ENCODE data around the gene SGIP1. TPM values are rescaled to one million over a fixed set of nuclear protein-coding genes. Genes with fewer than 3 reads are reported as not detected.
A peak's percentile ranks its signal among the peaks of the same experiment; 100 is the strongest.

Gene SGIP1
- total RNA-seq, 1 experiment from 2014 or later, result 1.6 TPM

- ChIA-PET CTCF (no interaction called here), POLR2A (ENCODE audit: low non-redundant PET) (no interaction called here)
- Histone ChIP-seq H3K4me3 (ENCODE audit: low read depth, low read length, poor library complexity, severe bottlenecking) (no peak overlapping the region), H3K9me3 (ENCODE audit: low read depth, low read length, poor library complexity, severe bottlenecking) (no peaks in the 10 kb centered on the region), H3K27ac (ENCODE audit: low read depth, low read length, poor library complexity, severe bottlenecking) (no peak overlapping the region), H3K36me3 (ENCODE audit: insufficient read depth, low read length, poor library complexity, severe bottlenecking) (no peaks in the 10 kb centered on the region), H3K4me1 (ENCODE audit: insufficient read depth, low read length, poor library complexity, severe bottlenecking) (peaks cover 17% of the 10 kb centered on the region), H3K27me3 (replicated peaks; ENCODE audit: insufficient read depth, low read depth, low read length, poor library complexity) (no peaks in the 10 kb centered on the region)
- TF ChIP-seq CTCF (conservative IDR thresholded peaks at IDR 0.05; ENCODE audit: low read depth, low read length) (no peak), EZH2 (IDR thresholded peaks at IDR 0.05; ENCODE audit: borderline replicate concordance, low read depth, low read length, poor library complexity, severe bottlenecking) (no peak)
- DNase-seq (ENCODE audit: low spot score), result no peak
- BruUV-seq (replicated peaks), result no TSS peak
- intact Hi-C loops (cut with micrococcal nuclease; ENCODE audit: unreplicated experiment), result no loop called here
Observed at GRCh38 chr1:66537718-66538117, 3.8 kb downstream of the SGIP1 start.

GRCh38 chr1:66539491-66539890 is 5.5 kb downstream of the SGIP1 start:
- POLR2A ChIA-PET (ENCODE audit: low non-redundant PET), result no interaction called here
- TF ChIP-seq CTCF (conservative IDR thresholded peaks at IDR 0.05; ENCODE audit: low read depth, low read length), result no peak
- TF ChIP-seq EZH2 (IDR thresholded peaks at IDR 0.05; ENCODE audit: borderline replicate concordance, low read depth, low read length, poor library complexity, severe bottlenecking), result no peak
- no TSS peak for BruUV-seq (replicated peaks)
- H3K27me3 ChIP-seq (replicated peaks; ENCODE audit: insufficient read depth, low read depth, low read length, poor library complexity), result no peaks in the 10 kb centered on the region
- CTCF ChIA-PET, result no interaction called here
- no peak for DNase-seq (ENCODE audit: low spot score)
- H3K4me3 ChIP-seq (ENCODE audit: low read depth, low read length, poor library complexity, severe bottlenecking), result no peak overlapping the region
- H3K9me3 ChIP-seq (ENCODE audit: low read depth, low read length, poor library complexity, severe bottlenecking), result no peaks in the 10 kb centered on the region
- H3K4me1 ChIP-seq (ENCODE audit: insufficient read depth, low read length, poor library complexity, severe bottlenecking), result peaks cover 22% of the 10 kb centered on the region
- intact Hi-C loops (cut with micrococcal nuclease; ENCODE audit: unreplicated experiment), result no loop called here
- H3K27ac ChIP-seq (ENCODE audit: low read depth, low read length, poor library complexity, severe bottlenecking), result no peak overlapping the region
- H3K36me3 ChIP-seq (ENCODE audit: insufficient read depth, low read length, poor library complexity, severe bottlenecking), result no peaks in the 10 kb centered on the region

- H3K4me1 ChIP-seq (ENCODE audit: insufficient read depth, low read length, poor library complexity, severe bottlenecking), result peaks cover 24% of the 10 kb centered on the region
- H3K36me3 ChIP-seq (ENCODE audit: insufficient read depth, low read length, poor library complexity, severe bottlenecking), result no peaks in the 10 kb centered on the region
- no peak for TF ChIP-seq CTCF (conservative IDR thresholded peaks at IDR 0.05; ENCODE audit: low read depth, low read length)
- TF ChIP-seq EZH2 (IDR thresholded peaks at IDR 0.05; ENCODE audit: borderline replicate concordance, low read depth, low read length, poor library complexity, severe bottlenecking), result no peak
- no TSS peak for BruUV-seq (replicated peaks)
- POLR2A ChIA-PET (ENCODE audit: low non-redundant PET), result no interaction called here
- intact Hi-C loops (cut with micrococcal nuclease; ENCODE audit: unreplicated experiment), result no loop called here
- H3K4me3 ChIP-seq (ENCODE audit: low read depth, low read length, poor library complexity, severe bottlenecking), result no peak overlapping the region
- DNase-seq (ENCODE audit: low spot score), result peak; percentile 34
- CTCF ChIA-PET, result no interaction called here
- no peaks in the 10 kb centered on the region for H3K9me3 ChIP-seq (ENCODE audit: low read depth, low read length, poor library complexity, severe bottlenecking)
- no peak overlapping the region for H3K27ac ChIP-seq (ENCODE audit: low read depth, low read length, poor library complexity, severe bottlenecking)
- no peaks in the 10 kb centered on the region for H3K27me3 ChIP-seq (replicated peaks; ENCODE audit: insufficient read depth, low read depth, low read length, poor library complexity)
Observed at GRCh38 chr1:66540434-66541032, 6.6 kb downstream of the SGIP1 start.
